Right cardiac atrium (tissue), 5 donors: Measurements from ENCODE around the gene LEO1. TPM values are rescaled to one million over a fixed set of nuclear protein-coding genes. Genes with fewer than 3 reads are reported as not detected.

ENCODE experiments used
- ATAC-seq, 2 donors: fragments of 200-7000 bp; cut with Tn5 transposase; one replicate each; pipeline versions ENCODE4 v1.8.0 to v1.9.1; 2020; ENCODE audit warnings: moderate library complexity in 2 of 2, mild to moderate bottlenecking in 1 of 2
- DNase-seq, 3 donors: peaks; one replicate each; pipeline ENCODE4 v3.0.0-alpha.2; 2020
- H3K27ac ChIP-seq: one replicate; pipeline ENCODE4 v1.5.1; 2013; ENCODE audit warnings: mild to moderate bottlenecking, low read length, control low read depth, moderate library complexity
- H3K27me3 ChIP-seq: one replicate; pipeline ENCODE4 v1.6.1; 2013; ENCODE audit not compliant: control insufficient read depth, insufficient read depth
- H3K4me1 ChIP-seq: one replicate; pipeline ENCODE4 v1.6.1; 2013; ENCODE audit warnings: low read length; ENCODE audit not compliant: control insufficient read depth, insufficient read depth
- H3K4me3 ChIP-seq: one replicate; pipeline ENCODE4 v1.5.1; 2013; ENCODE audit warnings: low read length, control low read depth
- H3K9me3 ChIP-seq: one replicate; pipeline ENCODE4 v1.6.1; 2013; ENCODE audit warnings: low read length; ENCODE audit not compliant: control insufficient read depth
- WGBS: extraction: QIAGEN DNeasy Blood & Tissue Kit; methylation state at CpG from one replicate; pipeline ENCODE4 v1.1.7; 2013; 5-methylcytosine and 5-hydroxymethylcytosine counted together
- intact Hi-C, 4 donors: fragments of 100-400 bp; cut with DNase I; formaldehyde crosslinking; loops; one replicate each; pipeline versions ENCODE4 v1.11.0 to v1.14.0; 2022 to 2023
- polyA plus RNA-seq: library from polyadenylated mRNA; stranded (reverse); fragments of 200-250 nt; gene quantifications from one replicate; pipeline ENCODE4 v1.2.3, GENCODE V29; 2013
- total RNA-seq, 4 donors: library from RNA; stranded (reverse); fragmentation: NEBNext Ultra II Directional; extraction: Animal tissue kit (Norgen Biotek cat#: 25700); gene quantifications; one replicate each; pipeline ENCODE4 v1.2.1, GENCODE V29; 2021
- donor health status: healthy with polysubstance abuse.
- donor health status: DM: no; HTN: yes; CAD: no.
- donor health status: DM: no; HTN: no; CAD: no.
- donor health status: DM: no; HTN: yes; CAD: no; lungs with severe emphysema.
- donor health status: DM: yes; HTN: yes; CAD: no.

The LEO1 gene
- total and polyA plus RNA-seq, 5 donors, result 7.9 to 11.8 (median 10.8) TPM

DNA sequence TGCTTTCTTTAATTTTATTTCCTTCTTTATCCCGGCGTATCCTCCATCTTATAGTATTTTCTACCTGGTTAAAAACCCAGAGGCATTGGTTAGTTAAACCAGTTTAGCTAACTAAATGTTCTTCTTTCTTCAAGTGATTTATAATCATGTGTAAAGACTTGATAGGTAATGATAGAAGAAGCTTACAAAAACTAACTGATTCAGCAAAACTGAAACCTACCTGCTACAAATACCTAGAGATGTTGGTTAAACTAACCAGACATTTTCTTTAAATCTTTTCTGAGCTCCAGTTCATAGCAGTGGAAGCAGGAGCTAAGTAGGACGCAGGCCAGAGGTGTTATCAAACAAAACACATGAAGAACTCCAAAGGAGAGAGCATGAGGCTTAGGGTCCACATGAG is 44.8 kb downstream of the LEO1 start:
- H3K4me3 ChIP-seq, result no peak overlapping the region
- intact Hi-C loops, result no loop called here
- ATAC-seq (no peak), DNase-seq (no peak)
- peaks cover 2% of the 10 kb centered on the region for H3K4me1 ChIP-seq
- 95% methylated on average over 3 of the region's 3 CpGs for WGBS
- H3K27ac ChIP-seq, result no peak overlapping the region
- no peaks in the 10 kb centered on the region for H3K9me3 ChIP-seq
- H3K27me3 ChIP-seq, result no peaks in the 10 kb centered on the region

GRCh38 chr15:51924156-51925068 is 47.2 kb downstream of the LEO1 start:
- H3K27ac ChIP-seq, result peak overlapping the region; percentile 89
- WGBS, result 58% methylated on average over 11 of the region's 11 CpGs
- peak in 1 of 3 donors; percentile 55 for DNase-seq

DNA sequence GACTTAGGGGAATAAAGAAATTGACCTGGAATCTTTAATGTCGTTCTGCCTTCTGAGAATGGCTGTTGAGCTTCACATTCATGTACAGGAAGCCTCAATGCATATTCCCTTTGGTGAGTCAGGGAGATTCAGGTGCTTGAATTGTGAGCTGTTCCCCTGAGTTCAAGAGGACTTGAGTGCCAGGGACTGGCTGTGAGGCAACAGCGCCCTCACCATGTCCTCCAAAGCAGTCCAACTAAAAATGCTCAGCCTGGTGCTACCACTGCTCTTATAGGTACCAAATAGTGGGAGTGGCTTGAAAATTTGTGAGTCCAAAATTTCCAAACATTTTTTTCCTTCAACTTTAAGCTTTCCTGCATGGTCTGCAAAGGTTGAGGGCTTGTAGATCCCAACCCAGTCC is 54.1 kb downstream of the LEO1 start:
- intact Hi-C loops, result no loop called here

More at GRCh38 chr15:51924156-51925068, 47.2 kb downstream of the LEO1 start:
- Histone ChIP-seq H3K4me3 (no peak overlapping the region), H3K9me3 (no peaks in the 10 kb centered on the region), H3K27me3 (no peaks in the 10 kb centered on the region), H3K4me1 (peaks cover 2% of the 10 kb centered on the region)
- ATAC-seq, result peak; percentile 84 to 90
- intact Hi-C loops, result no loop called here

GRCh38 chr15:51912528-51912927 is 59.0 kb downstream of the LEO1 start:
- DNase-seq, result no peak
- Histone ChIP-seq H3K4me3 (no peak overlapping the region), H3K27me3 (no peaks in the 10 kb centered on the region), H3K9me3 (no peaks in the 10 kb centered on the region), H3K4me1 (no peaks in the 10 kb centered on the region), H3K27ac (no peak overlapping the region)
- no peak for ATAC-seq
- WGBS, result 96% methylated on average over 3 of the region's 3 CpGs
- intact Hi-C loops, result no loop called here

More for the DNA sequence above, 54.1 kb downstream of the LEO1 start:
- no peaks in the 10 kb centered on the region for H3K27me3 ChIP-seq
- no peaks in the 10 kb centered on the region for H3K4me1 ChIP-seq
- H3K27ac ChIP-seq, result no peak overlapping the region
- H3K9me3 ChIP-seq, result no peaks in the 10 kb centered on the region
- DNase-seq (no peak), ATAC-seq (peak; percentile 35 to 41)
- WGBS, result 81% methylated on average over 2 of the region's 2 CpGs
- no peak overlapping the region for H3K4me3 ChIP-seq

DNA sequence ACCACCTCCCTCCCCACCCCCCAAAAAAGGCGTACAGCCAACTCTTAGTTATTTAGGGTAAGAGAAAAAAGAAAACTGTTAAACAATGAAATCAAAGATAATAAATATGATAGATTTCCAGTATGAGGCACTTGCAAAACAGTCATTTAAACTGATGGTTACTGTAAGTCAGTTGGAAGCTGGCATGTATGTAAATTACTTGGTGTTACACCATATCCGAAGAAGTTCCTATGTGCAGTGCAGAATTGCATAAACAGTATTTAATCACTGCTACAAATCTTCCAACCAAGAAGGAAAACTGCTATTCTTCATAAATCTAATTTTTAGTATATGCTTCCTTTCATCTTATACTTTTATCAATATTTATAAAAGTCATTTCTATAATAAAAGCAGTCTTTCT is 62.0 kb downstream of the LEO1 start:
- Histone ChIP-seq H3K4me1 (no peaks in the 10 kb centered on the region), H3K27ac (no peak overlapping the region), H3K27me3 (no peaks in the 10 kb centered on the region), H3K9me3 (no peaks in the 10 kb centered on the region), H3K4me3 (no peak overlapping the region)
- intact Hi-C loops, result no loop called here
- no peak for ATAC-seq
- DNase-seq, result no peak
- WGBS, result 89% methylated on average over 2 of the region's 2 CpGs

GRCh38 chr15:51908316-51908715 is 63.3 kb downstream of the LEO1 start:
- intact Hi-C loops, result no loop called here
- 96% methylated on average over 1 of the region's 1 CpG for WGBS
- H3K4me3 ChIP-seq, result no peak overlapping the region

DNA sequence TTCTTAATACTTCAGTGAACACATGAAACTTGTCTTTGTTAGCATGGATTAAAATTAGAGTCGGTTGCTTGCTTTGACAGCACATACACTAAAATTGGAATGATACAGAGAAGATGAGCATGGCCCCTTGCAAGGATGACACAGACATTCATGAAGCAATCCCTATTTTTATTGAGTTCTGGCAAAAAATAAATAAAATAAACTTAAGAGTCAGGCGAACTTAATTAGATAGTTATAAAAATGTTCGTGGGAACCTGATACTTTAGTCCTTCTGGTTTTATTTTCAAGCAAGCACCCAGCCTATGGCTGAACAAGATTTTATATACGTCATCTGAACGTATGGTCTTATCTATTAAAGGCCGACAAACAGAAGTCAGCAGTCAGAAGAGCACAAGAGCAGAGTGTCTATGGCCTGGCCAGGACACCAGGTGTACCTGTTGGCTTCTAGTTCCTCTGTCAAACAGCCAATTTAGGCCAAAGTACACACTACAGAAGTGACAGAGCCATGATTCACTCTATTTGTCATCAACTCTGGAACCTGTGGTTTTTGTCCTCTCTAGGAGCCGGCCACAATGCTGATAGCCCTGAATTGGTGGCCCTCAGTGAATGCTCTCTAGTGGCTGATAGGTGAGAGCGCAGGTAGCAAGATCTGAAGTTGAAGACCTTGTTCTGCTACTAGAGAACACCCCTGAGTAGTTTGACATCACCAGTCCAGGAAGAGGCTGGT is 64.3 kb downstream of the LEO1 start:
- H3K27me3 ChIP-seq, result no peaks in the 10 kb centered on the region
- ATAC-seq (no peak), DNase-seq (no peak)
- H3K4me3 ChIP-seq, result no peak overlapping the region
- no peaks in the 10 kb centered on the region for H3K9me3 ChIP-seq
- H3K4me1 ChIP-seq, result no peaks in the 10 kb centered on the region
- WGBS, result 88% methylated on average over 8 of the region's 8 CpGs
- no peak overlapping the region for H3K27ac ChIP-seq
- intact Hi-C loops, result no loop called here

More at GRCh38 chr15:51908316-51908715, 63.3 kb downstream of the LEO1 start:
- DNase-seq (no peak), ATAC-seq (no peak)
- no peaks in the 10 kb centered on the region for H3K27me3 ChIP-seq
- no peak overlapping the region for H3K27ac ChIP-seq
- H3K9me3 ChIP-seq, result no peaks in the 10 kb centered on the region
- no peaks in the 10 kb centered on the region for H3K4me1 ChIP-seq

- Histone ChIP-seq H3K4me1 (no peaks in the 10 kb centered on the region), H3K9me3 (no peaks in the 10 kb centered on the region), H3K27ac (no peak overlapping the region), H3K27me3 (no peaks in the 10 kb centered on the region), H3K4me3 (no peak overlapping the region)
- intact Hi-C loops, result no loop called here
- no peak for DNase-seq
- WGBS, result 64% methylated on average over 4 of the region's 4 CpGs
- ATAC-seq, result no peak
Measured at GRCh38 chr15:51904931-51905330, 66.6 kb downstream of the LEO1 start.

- WGBS, result 77% methylated on average over 3 of the region's 3 CpGs
- Histone ChIP-seq H3K9me3 (no peaks in the 10 kb centered on the region), H3K4me1 (no peaks in the 10 kb centered on the region), H3K27me3 (no peaks in the 10 kb centered on the region), H3K27ac (no peak overlapping the region), H3K4me3 (no peak overlapping the region)
- no peak for DNase-seq
- no peak for ATAC-seq
- intact Hi-C loops, result no loop called here
Measured at GRCh38 chr15:51904421-51904820, 67.2 kb downstream of the LEO1 start.

DNA sequence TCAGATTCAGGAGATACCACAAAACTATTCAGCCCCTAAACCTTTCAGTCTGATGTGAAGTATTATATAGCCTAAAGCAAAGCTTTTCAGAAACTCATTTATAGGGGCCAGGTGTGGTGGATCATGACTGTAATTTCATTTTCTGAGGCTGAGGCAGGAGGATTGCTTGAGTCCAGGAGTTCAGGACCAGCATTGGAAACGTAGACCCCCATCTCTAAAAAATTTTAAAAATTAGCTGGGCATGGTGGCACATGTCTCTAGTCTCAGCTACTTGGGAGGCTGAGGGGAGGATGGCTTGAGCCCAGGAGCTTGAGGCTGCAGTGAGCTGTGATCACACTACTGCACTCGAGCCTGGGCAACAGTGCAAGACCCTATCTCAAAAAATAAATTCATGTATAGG is 82.1 kb downstream of the LEO1 start:
- no peak for DNase-seq
- WGBS, result 89% methylated on average over 2 of the region's 2 CpGs
- Histone ChIP-seq H3K9me3 (no peaks in the 10 kb centered on the region), H3K27me3 (no peaks in the 10 kb centered on the region), H3K4me3 (no peak overlapping the region), H3K27ac (no peak overlapping the region), H3K4me1 (peaks cover 1% of the 10 kb centered on the region)
- no peak for ATAC-seq
- intact Hi-C loops, result no loop called here

DNA sequence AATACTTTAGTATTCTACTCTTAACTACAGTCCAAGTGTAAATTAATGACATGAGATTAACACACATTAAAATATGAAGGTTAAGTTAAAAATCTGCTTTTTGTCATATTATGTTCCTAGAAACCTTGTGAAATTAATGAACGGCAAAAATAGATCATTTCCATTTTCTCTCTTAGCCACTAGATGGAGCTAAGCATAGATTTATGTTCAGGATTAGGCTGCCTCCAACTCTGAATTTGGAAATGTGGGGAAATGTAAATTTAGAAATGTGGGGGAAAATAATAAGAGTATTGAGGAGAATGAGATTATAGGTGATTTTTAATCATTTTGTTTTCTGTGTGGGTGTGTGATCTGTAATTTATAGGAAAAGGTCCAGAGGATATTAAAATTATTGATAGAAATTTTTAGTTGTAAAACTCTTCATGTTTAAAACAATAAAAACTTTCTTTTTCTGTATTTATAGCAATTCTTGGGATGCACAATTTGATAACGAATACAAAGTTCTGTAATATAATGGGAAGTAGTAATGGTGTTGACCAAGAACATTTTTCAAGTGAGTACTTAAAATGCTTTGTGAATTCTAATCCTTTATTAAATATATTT is 82.9 kb downstream of the LEO1 start:
- WGBS, result 23% methylated on average over 2 of the region's 2 CpGs
- DNase-seq (no peak), ATAC-seq (no peak)
- intact Hi-C loops, result no loop called here
- no peak overlapping the region for H3K27ac ChIP-seq
- no peaks in the 10 kb centered on the region for H3K9me3 ChIP-seq
- H3K27me3 ChIP-seq, result no peaks in the 10 kb centered on the region
- H3K4me1 ChIP-seq, result peaks cover 6% of the 10 kb centered on the region
- no peak overlapping the region for H3K4me3 ChIP-seq
